ENCODE measurements around the gene PLIN1.
A peak's percentile ranks its signal among the peaks of the same experiment; 100 is the strongest.

Gene PLIN1

GRCh38 chr15:89654301-89654761 is 24.8 kb downstream of the PLIN1 start:
- no peak for DNase-seq (ENCODE audit: low read depth, low spot score)
- TF ChIP-seq CTCF (IDR thresholded peaks at IDR 0.05; ENCODE audit: low read depth, low read length) = no peak
- in situ Hi-C loops (cut with HindIII; ENCODE audit: low sequenced_read_pairs) = no loop called here
- H3K4me3 ChIP-seq (ENCODE audit: low read depth, low read length) = peak overlapping the region; percentile 70

- in situ Hi-C loops (cut with HindIII; ENCODE audit: low sequenced_read_pairs) = no loop called here
- no peak overlapping the region for H3K4me3 ChIP-seq (ENCODE audit: low read depth, low read length)
Measured at GRCh38 chr15:89653578-89653977, 25.6 kb downstream of the PLIN1 start.

GRCh38 chr15:89652666-89653065 is 26.5 kb downstream of the PLIN1 start:
- no peak overlapping the region for H3K4me3 ChIP-seq (ENCODE audit: low read depth, low read length)
- TF ChIP-seq CTCF (IDR thresholded peaks at IDR 0.05; ENCODE audit: low read depth, low read length) = no peak
- DNase-seq (ENCODE audit: low read depth, low spot score) = no peak
- in situ Hi-C loops (cut with HindIII; ENCODE audit: low sequenced_read_pairs) = no loop called here

More at GRCh38 chr15:89653578-89653977, 25.6 kb downstream of the PLIN1 start:
- DNase-seq (ENCODE audit: low read depth, low spot score) = no peak
- TF ChIP-seq CTCF (IDR thresholded peaks at IDR 0.05; ENCODE audit: low read depth, low read length) = no peak

GRCh38 chr15:89652131-89652530 is 27.0 kb downstream of the PLIN1 start:
- DNase-seq (ENCODE audit: low read depth, low spot score) = no peak
- in situ Hi-C loops (cut with HindIII; ENCODE audit: low sequenced_read_pairs) = no loop called here
- no peak overlapping the region for H3K4me3 ChIP-seq (ENCODE audit: low read depth, low read length)
- no peak for TF ChIP-seq CTCF (IDR thresholded peaks at IDR 0.05; ENCODE audit: low read depth, low read length)

GRCh38 chr15:89649716-89650115 is 29.5 kb downstream of the PLIN1 start:
- in situ Hi-C loops (cut with HindIII; ENCODE audit: low sequenced_read_pairs) = no loop called here
- no peak for DNase-seq (ENCODE audit: low read depth, low spot score)
- no peak overlapping the region for H3K4me3 ChIP-seq (ENCODE audit: low read depth, low read length)
- no peak for TF ChIP-seq CTCF (IDR thresholded peaks at IDR 0.05; ENCODE audit: low read depth, low read length)

- no peak overlapping the region for H3K4me3 ChIP-seq (ENCODE audit: low read depth, low read length)
- TF ChIP-seq CTCF (IDR thresholded peaks at IDR 0.05; ENCODE audit: low read depth, low read length) = no peak
- no peak for DNase-seq (ENCODE audit: low read depth, low spot score)
- in situ Hi-C loops (cut with HindIII; ENCODE audit: low sequenced_read_pairs) = no loop called here
Measured at GRCh38 chr15:89649013-89649625, 30.0 kb downstream of the PLIN1 start.
